Measurements from ENCODE around the gene KIF21B.

Gene KIF21B

GRCh38 chr1:200929530-200930278 lies 93.8 kb downstream of the KIF21B start:
- no peak for DNase-seq

DNA sequence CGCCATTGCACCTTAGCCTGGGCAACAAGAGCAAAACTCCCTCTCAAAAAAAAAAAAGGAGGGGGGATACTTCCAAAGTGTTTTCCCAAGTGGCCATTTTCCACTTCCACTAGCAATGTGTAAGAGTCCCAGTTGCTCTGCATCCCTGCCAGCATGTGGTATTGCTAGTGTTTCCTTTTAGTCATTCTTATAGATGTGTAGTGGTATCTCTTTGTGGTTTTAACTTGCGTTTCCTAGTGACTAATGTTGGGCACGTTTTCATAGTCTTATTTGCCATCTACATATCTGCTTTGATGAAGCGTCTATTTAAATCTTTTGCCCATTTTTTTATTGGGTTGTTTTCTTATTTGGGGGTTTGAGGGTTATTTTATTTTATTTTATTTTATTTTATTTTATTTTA lies 97.7 kb downstream of the KIF21B start:
- DNase-seq, result no peak

DNA sequence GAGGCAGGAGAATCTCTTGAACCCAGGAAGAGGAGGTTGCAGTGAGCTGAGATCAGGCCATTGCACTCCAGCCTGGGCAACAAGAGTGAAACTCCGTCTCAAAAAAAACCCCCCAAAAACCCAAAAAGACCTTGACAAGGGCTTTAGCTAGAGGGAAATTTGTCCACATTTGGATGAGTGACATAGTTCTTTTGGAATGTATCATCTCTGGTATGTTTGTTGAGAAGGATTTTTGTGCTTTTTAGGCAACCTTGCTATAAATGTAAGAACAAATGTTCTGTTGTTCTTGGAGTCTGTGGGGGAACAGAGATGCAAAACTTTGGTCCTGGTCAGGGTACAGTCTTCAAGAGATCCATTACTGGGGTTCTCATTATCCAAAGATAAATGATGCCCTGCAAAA lies 99.9 kb downstream of the KIF21B start:
- no peak for DNase-seq

DNA sequence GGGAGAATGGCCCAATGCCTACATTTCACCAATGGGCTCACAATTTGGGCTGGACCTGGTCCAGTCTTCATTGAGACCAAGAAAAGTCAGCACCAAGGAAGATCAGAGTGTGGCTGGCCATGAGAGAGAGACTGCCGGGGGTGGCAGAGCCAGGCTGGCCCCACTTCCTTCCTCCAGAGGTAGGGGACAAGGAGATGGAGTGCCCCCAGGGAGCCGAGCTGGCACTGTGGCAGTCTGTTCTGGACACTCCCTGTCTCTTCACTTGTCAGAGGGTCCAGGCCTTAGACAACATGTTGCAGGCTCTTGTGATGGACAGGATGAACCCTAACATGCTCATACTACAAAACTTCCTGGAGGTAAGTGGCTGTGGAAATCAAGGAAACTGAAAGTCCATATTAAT lies 101.1 kb downstream of the KIF21B start:
- no peak for DNase-seq

- no peak for DNase-seq
These were observed 101.9 kb downstream of the KIF21B start for GRCh38 chr1:200921571-200922110.
